Measurements from ENCODE around the gene LINGO3.
A peak's percentile ranks its signal among the peaks of the same experiment; 100 is the strongest.

DNA sequence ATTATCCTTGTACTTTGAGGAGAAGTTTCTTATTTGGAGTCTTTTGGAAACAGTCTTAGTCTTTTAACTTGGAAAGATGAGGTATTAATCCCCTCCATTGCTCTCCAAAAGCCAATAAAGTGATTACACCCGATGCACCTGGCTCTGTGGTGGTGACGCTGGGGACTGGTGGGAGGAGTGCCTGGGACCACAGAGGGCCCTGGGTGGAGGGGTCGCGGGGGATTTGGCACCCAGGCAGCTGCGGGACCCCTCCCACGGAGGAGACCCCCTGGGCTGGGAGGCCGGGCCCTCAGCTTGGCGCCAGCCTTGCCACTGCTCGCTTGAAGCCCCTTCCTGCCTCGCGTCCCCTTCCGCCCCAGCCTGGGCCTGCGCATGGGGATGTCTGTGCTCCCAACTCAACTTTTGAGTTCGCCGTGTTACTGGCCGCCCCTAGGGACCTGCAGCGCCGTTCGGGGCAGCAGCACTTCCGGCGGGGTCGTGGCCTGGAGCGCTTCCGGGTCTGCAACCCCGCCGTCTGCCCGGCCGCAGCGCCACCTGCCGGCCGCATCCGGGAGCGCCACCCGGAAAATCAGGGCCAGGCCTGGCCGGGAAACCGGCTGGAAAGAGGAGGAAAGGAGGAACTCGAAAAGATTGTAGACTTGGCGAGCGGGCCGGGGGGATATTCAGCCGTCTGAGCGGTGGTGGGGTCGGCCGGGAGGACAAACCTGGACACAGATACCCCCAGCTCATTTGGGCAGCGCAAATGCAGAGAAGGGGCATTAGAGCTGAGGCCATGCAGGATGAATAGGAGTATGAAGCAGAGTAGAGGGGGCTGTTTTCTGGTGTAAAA is 34.4 kb downstream of the LINGO3 start:
- TF ChIP-seq, protein P1, sequence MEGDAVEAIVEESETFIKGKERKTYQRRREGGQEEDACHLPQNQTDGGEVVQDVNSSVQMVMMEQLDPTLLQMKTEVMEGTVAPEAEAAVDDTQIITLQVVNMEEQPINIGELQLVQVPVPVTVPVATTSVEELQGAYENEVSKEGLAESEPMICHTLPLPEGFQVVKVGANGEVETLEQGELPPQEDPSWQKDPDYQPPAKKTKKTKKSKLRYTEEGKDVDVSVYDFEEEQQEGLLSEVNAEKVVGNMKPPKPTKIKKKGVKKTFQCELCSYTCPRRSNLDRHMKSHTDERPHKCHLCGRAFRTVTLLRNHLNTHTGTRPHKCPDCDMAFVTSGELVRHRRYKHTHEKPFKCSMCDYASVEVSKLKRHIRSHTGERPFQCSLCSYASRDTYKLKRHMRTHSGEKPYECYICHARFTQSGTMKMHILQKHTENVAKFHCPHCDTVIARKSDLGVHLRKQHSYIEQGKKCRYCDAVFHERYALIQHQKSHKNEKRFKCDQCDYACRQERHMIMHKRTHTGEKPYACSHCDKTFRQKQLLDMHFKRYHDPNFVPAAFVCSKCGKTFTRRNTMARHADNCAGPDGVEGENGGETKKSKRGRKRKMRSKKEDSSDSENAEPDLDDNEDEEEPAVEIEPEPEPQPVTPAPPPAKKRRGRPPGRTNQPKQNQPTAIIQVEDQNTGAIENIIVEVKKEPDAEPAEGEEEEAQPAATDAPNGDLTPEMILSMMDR (IDR thresholded peaks at IDR 0.05): peak; percentile 94
- no peak for TF ChIP-seq EZH2 (IDR thresholded peaks at IDR 0.05; ENCODE audit: borderline replicate concordance, insufficient read depth, low read depth, low read length, poor library complexity, severe bottlenecking)
